Skeletal muscle tissue (tissue), 4 donors: Measurements from ENCODE around the gene ALAS1. TPM values are rescaled to one million over a fixed set of nuclear protein-coding genes. Genes with fewer than 3 reads are reported as not detected.
"Not testable (repeated sequence)": the region's sequence is repeated elsewhere in the genome, so short reads cannot be mapped to it uniquely, and the experiment has no call there.

ENCODE experiments used
- H3K27ac ChIP-seq: one replicate; pipeline ENCODE4 v1.7.0; 2013; ENCODE audit warnings: mild to moderate bottlenecking, low read depth, low read length, inconsistent platforms
- H3K27me3 ChIP-seq, 3 donors: one replicate each; pipeline ENCODE4 v1.7.0; 2013; ENCODE audit warnings: low read length in 3 of 3; ENCODE audit not compliant: control insufficient read depth in 3 of 3, insufficient read depth in 3 of 3
- H3K36me3 ChIP-seq, 3 donors: one replicate each; pipeline ENCODE4 v1.7.0; 2013; ENCODE audit warnings: low read length in 3 of 3; ENCODE audit not compliant: control insufficient read depth in 3 of 3, insufficient read depth in 3 of 3
- H3K4me1 ChIP-seq, 3 donors: one replicate each; pipeline ENCODE4 v1.7.0; 2013; ENCODE audit warnings: low read length in 3 of 3, mild to moderate bottlenecking in 3 of 3; ENCODE audit not compliant: control insufficient read depth in 3 of 3, insufficient read depth in 3 of 3
- H3K4me3 ChIP-seq, 3 donors: one replicate each; pipeline ENCODE4 v1.7.0; 2013; ENCODE audit warnings: low read length in 3 of 3
- H3K9ac ChIP-seq, 3 donors: one replicate each; pipeline ENCODE4 v1.7.0; 2013; ENCODE audit warnings: low read length in 3 of 3, mild to moderate bottlenecking in 3 of 3, moderate library complexity in 2 of 3, low read depth in 1 of 3
- H3K9me3 ChIP-seq, 3 donors: one replicate each; pipeline ENCODE4 v1.7.0; 2013; ENCODE audit warnings: low read length in 3 of 3; ENCODE audit not compliant: control insufficient read depth in 3 of 3
- total RNA-seq: library from RNA; depleted of rRNA; stranded (reverse); fragments of >200 nt; gene quantifications from one replicate; pipeline ENCODE4 v1.2.3, GENCODE V29; 2014
- donor health status: Osteomylitis.

The ALAS1 gene
- total RNA-seq, 1 donor from 2014 or later: 31.3 TPM

DNA sequence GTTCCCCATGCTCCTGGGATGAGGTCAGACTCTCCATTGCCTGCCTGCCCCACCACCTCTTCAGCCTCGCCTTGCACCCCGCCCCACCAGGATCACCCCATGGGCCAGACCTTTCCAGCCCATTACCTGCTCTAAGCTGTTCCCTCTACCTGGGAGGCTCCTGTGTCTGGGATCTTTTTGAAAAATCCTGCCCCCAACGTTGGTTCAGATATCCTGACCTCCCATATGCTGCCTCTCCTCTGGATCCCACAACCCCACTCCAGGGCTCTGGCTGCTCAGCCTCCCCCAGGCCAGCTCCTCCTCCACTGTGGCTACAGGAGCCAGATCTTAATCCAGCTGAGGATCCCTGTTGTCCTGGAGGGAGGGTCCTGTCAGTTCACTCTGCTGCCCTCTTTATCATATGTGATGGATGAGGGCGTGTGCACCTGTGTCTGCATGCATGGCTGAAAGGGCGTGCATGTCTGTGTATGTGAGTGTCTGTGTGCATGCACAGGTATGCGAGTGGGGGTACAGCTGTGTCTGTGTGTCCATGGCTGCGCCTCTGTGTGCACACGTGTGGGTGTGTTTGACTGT lies 21.7 kb upstream of the ALAS1 start:
- peaks cover 0 to 4% (median 0%) of the 10 kb centered on the region in 3 donors for H3K27me3 ChIP-seq
- H3K9me3 ChIP-seq: no peaks in the 10 kb centered on the region
- H3K4me1 ChIP-seq: no peaks in the 10 kb centered on the region
- no peak overlapping the region for H3K9ac ChIP-seq
- H3K27ac ChIP-seq: no peak overlapping the region
- no peak overlapping the region for H3K4me3 ChIP-seq
- no peaks in the 10 kb centered on the region for H3K36me3 ChIP-seq

DNA sequence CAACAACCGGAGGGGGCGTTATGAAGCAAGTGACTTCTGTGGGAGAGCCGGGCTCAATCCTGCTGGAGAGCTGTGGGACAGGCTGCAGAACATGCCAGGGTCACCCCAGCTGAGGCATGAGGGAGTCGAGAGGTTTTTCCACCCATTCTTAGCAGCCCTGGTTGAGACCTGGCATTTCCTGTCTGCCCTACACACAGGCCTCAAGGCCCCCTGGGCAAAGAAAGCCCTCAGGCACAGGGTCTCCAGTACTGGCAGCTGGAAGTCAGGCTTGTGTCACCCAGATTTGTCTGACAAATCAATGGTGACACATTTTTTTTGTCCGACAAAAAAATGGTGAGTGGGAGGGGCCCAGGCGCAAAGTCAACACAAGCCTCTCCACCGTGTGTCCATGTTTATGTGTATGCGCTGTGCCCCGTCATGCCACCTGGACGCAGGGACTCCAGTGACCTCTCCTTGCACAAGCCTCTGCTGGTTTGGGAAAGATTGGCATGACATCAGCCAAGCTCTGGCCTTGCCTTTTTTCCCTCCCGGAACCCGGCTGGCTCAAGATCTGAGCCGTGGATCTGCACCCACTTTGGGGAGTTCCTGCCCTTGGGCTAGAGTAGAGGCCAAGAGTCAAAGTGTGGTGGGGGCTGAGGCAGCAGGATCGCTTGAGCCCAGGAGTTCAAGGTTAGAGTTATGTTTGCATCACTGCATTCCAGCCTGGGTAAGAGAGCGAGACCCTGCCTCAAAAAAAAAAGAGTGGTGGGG lies 20.8 kb upstream of the ALAS1 start:
- Histone ChIP-seq H3K27me3 (peaks cover 0 to 4% (median 0%) of the 10 kb centered on the region in 3 donors), H3K9me3 (no peaks in the 10 kb centered on the region), H3K9ac (no peak overlapping the region), H3K4me3 (no peak overlapping the region), H3K4me1 (peaks cover 0 to 4% (median 0%) of the 10 kb centered on the region in 3 donors), H3K36me3 (no peaks in the 10 kb centered on the region), H3K27ac (no peak overlapping the region)

DNA sequence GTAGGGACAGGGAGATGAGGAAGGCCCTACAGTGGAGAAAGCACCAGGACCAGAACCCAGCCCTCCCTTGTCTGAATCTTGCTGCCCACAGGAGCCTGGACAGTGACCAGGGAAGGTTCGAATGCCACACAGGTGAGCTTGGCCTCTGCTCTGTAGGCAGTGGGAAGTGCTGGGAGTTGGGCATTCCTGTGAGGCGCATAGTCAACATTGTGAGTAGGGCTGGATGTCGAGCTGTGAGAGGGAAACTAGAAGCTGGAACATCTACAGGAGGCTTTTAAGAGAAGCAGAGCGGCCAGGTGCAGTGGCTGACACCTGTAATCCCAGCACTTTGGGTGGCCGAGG lies 20.3 kb upstream of the ALAS1 start:
- H3K4me3 ChIP-seq: no peak overlapping the region
- H3K27me3 ChIP-seq: peaks cover 0 to 4% (median 0%) of the 10 kb centered on the region in 3 donors
- no peaks in the 10 kb centered on the region for H3K9me3 ChIP-seq
- H3K27ac ChIP-seq: no peak overlapping the region
- no peaks in the 10 kb centered on the region for H3K36me3 ChIP-seq
- no peak overlapping the region for H3K9ac ChIP-seq
- H3K4me1 ChIP-seq: peaks cover 0 to 8% (median 0%) of the 10 kb centered on the region in 3 donors

DNA sequence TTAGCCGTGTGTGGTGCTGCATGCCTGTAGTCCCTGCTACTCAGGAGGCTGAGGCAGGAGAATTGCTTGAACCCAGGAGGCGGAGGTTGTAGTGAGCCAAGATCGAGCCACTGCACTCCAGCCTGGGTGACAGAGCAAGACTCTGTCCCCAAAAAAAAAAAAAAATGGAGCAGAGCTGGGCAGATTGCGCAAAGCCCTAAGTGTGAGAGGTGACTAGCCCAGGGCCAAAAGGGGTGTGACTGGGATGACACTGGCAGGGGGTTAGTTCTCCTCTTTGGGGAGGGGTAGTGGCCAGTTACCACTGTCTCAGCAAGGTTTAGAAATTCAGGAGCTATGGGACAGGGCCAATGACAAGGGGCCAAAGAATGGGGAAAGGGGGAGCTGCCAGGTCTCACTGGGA lies 19.8 kb upstream of the ALAS1 start:
- H3K27me3 ChIP-seq, H3K36me3 ChIP-seq, H3K9ac ChIP-seq, H3K9me3 ChIP-seq, H3K4me1 ChIP-seq, H3K27ac ChIP-seq, H3K4me3 ChIP-seq: not testable (repeated sequence)

DNA sequence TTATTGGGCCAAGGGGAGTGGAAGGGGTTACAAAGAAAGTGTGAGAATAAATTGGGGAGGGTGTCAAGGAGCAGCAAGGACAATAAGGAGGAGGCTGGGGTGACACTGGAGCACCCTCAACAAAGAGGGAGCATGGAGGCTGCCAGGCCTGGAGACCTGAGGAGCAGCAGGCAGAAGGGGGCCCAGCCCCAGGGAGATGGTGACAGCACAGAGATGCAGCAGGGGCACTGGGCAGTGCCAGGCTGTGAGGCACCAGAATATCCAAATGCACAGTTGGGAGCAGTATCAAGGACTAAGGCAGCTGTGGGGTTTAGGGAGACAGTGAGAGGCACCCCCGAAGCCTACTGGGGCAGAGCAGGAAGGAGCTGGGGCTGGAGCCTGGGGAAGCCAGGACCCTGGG lies 19.4 kb upstream of the ALAS1 start:
- H3K4me1 ChIP-seq: peaks cover 0 to 9% (median 0%) of the 10 kb centered on the region in 3 donors
- H3K4me3 ChIP-seq: no peak overlapping the region
- H3K9ac ChIP-seq: no peak overlapping the region
- peaks cover 0 to 4% (median 0%) of the 10 kb centered on the region in 3 donors for H3K27me3 ChIP-seq
- H3K27ac ChIP-seq: no peak overlapping the region
- no peaks in the 10 kb centered on the region for H3K9me3 ChIP-seq
- H3K36me3 ChIP-seq: no peaks in the 10 kb centered on the region

DNA sequence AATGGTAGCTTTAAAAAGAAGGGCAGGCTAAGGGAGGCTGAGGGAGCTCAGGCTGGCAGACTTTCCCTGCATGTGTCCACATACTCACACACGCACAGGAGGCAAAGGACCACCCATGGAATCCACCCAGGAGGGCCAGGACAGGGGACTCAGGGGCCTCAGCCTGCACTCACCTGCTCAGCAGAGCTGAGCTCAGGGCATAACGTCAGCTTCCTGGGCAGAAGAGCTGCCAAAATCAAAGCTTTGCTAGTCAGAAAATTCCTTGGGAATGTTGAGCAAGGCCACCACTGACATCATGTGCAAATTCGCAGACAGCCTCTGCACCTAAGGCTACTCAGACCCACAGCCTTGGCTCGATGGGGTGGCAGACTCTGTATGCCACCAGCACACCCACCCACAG lies 16.4 kb upstream of the ALAS1 start:
- Histone ChIP-seq H3K9me3 (no peaks in the 10 kb centered on the region), H3K27ac (no peak overlapping the region), H3K9ac (no peak overlapping the region), H3K27me3 (peaks cover 0 to under 1% (median 0%) of the 10 kb centered on the region in 3 donors), H3K4me3 (no peak overlapping the region), H3K4me1 (peaks cover 0 to 15% (median 3%) of the 10 kb centered on the region in 3 donors), H3K36me3 (no peaks in the 10 kb centered on the region)

DNA sequence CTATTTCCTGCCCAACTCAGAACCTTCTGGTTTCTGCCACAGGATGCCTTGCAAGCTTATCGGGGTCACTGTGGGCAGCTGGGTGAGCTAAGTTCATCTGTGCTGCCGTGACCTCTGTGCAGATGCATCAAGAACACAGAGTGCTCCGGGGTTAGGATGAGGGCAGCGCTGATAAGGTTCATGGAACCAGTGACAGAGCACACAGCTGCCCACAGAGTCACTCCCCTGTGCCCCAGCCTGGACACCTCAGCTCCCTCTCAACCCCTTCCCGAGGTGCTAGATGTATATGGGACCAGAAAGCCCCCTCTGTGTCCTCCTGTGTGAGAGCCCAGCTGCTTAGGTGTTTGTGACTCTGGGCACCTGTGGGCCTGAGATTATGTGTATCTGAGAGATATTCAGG lies 15.8 kb upstream of the ALAS1 start:
- peaks cover 0 to 15% (median 3%) of the 10 kb centered on the region in 3 donors for H3K4me1 ChIP-seq
- no peaks in the 10 kb centered on the region for H3K27me3 ChIP-seq
- H3K36me3 ChIP-seq: no peaks in the 10 kb centered on the region
- H3K27ac ChIP-seq: no peak overlapping the region
- H3K9ac ChIP-seq: no peak overlapping the region
- H3K9me3 ChIP-seq: no peaks in the 10 kb centered on the region
- H3K4me3 ChIP-seq: no peak overlapping the region

DNA sequence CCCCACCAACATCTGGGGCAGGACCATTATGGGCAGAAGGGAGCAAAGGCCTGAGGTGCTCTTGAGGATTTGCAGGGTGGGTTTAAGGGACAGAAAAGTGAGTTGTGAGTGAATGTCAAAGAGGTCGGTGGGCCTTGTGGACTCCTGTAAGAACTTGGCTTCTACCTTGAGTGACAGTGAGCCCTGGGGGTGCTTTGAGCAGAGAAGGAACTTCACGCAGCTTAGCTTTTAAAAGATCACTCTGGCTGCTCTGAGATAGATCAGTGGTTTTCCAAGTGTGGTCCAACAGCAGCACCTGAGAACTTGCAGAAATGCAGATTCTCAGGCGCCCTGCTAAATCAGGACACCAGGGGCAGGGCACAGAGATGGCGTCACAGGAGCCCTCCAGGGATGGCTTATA lies 15.3 kb upstream of the ALAS1 start:
- H3K9me3 ChIP-seq: no peaks in the 10 kb centered on the region
- H3K36me3 ChIP-seq: no peaks in the 10 kb centered on the region
- no peak overlapping the region for H3K27ac ChIP-seq
- no peak overlapping the region for H3K9ac ChIP-seq
- no peaks in the 10 kb centered on the region for H3K27me3 ChIP-seq
- peaks cover 0 to 15% (median 3%) of the 10 kb centered on the region in 3 donors for H3K4me1 ChIP-seq
- H3K4me3 ChIP-seq: no peak overlapping the region

DNA sequence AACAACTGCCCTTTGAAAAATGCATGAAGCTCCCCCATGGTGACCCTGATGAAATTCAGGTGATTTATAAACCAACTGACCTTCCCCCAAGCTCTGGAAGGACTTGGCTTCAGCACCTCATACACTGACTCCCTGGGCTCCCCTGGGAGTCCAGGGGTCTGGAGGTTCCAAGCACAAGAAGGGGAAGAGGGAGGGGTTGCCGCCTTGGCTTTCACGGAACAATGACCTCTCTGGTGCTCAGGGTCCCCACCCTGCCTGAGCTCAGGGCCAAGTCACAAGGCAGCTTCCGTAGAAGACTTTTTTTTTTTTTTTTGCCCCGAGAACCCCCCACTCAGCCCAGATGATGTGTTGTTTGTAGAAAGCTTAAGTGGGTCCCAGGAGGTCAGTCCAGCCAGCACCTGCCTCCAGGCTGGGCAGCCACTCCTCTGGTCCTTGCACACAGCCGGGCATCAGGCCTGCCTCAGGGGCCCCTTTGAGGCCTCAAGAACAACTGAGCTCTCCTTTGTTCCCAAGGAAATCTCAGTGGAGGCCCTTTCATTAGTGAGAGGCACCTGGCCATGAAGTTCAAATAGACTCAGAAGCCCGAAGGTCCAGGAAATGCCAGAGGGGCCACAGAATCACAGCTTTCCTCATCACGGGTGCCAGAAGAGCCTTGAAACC lies 14.0 kb upstream of the ALAS1 start:
- no peaks in the 10 kb centered on the region for H3K36me3 ChIP-seq
- peaks cover 0 to 15% (median 3%) of the 10 kb centered on the region in 3 donors for H3K4me1 ChIP-seq
- H3K27me3 ChIP-seq: no peaks in the 10 kb centered on the region
- no peak overlapping the region for H3K9ac ChIP-seq
- no peak overlapping the region for H3K4me3 ChIP-seq
- no peak overlapping the region for H3K27ac ChIP-seq
- no peaks in the 10 kb centered on the region for H3K9me3 ChIP-seq

DNA sequence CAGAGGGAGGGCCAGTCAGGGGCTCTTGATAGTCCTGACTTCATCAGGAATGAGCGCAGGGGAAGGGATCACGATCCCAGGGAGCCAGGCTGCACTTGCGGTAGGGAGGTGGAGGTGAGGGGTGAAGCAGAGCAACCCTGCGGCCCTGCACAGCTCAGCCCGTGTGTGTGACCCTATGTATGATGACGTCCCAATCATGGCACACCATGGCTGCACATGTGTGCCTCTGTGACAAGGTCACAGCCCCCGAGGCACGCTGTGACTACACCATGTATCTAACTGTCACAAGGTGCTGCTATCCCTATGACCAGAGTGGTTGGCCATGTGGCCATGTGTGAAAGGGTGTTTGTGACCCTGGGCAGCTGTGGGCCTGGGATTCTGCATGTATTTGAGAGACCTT lies 13.3 kb upstream of the ALAS1 start:
- Histone ChIP-seq H3K9ac (no peak overlapping the region), H3K4me3 (no peak overlapping the region), H3K27ac (no peak overlapping the region), H3K4me1 (peaks cover 2 to 15% (median 3%) of the 10 kb centered on the region in 3 donors), H3K9me3 (no peaks in the 10 kb centered on the region), H3K36me3 (no peaks in the 10 kb centered on the region), H3K27me3 (no peaks in the 10 kb centered on the region)
